Measurements from ENCODE around the gene ASAP3.

ASAP3 gene

GRCh38 chr1:23444596-23445390, 39.2 kb downstream of the ASAP3 start:
- Histone ChIP-seq H4K8ac (ENCODE audit: low read length) (peak overlapping the region; percentile 51), H3K23ac (ENCODE audit: low read length in 2 of 2) (no peak overlapping the region), H3K27ac (ENCODE audit: low read length, poor library complexity, severe bottlenecking) (no peak overlapping the region), H4K91ac (ENCODE audit: low read length) (peak overlapping the region; percentile 35), H2BK15ac (ENCODE audit: low read depth, poor library complexity, severe bottlenecking) (no peak overlapping the region), H3K4me1 (ENCODE audit: control insufficient read depth, insufficient read depth, low read depth, low read length) (peaks cover under 1% of the 10 kb centered on the region), H3K27me3 (ENCODE audit: control insufficient read depth in 1 of 2, insufficient read depth in 1 of 2, low read length in 2 of 2) (no peaks in the 10 kb centered on the region), H3K36me3 (ENCODE audit: control insufficient read depth in 1 of 2, insufficient read depth in 2 of 2, low read depth in 1 of 2, low read length in 2 of 2) (peaks cover 25 to 54% of the 10 kb centered on the region in 2 experiments), H3K79me1 (replicated peaks; ENCODE audit: low read length, poor library complexity, severe bottlenecking) (no peaks in the 10 kb centered on the region), H3K18ac (ENCODE audit: low read depth in 1 of 2, low read length in 2 of 2) (peak overlapping the region; percentile 63 to 64), H2BK120ac (ENCODE audit: low read depth, low read length) (peak overlapping the region; percentile 21), H3K9ac (ENCODE audit: low read length) (peak overlapping the region; percentile 89), H3K4me2 (ENCODE audit: low read length, poor library complexity, severe bottlenecking) (no peak overlapping the region), H2BK5ac (ENCODE audit: low read depth, low read length, poor library complexity, severe bottlenecking) (no peak overlapping the region), H3K9me3 (ENCODE audit: control insufficient read depth, low read length) (no peaks in the 10 kb centered on the region), H3K4ac (ENCODE audit: low read depth in 1 of 2, low read length in 2 of 2) (peak overlapping the region in 1 of 2 experiments; percentile 57), H2BK12ac (ENCODE audit: low read length in 2 of 2) (peak overlapping the region in 1 of 2 experiments; percentile 6), H2AFZ (ENCODE audit: low read depth, low read length) (no peak overlapping the region), H3K14ac (ENCODE audit: low read length in 2 of 2) (peak overlapping the region in 1 of 2 experiments; percentile 40), H3K4me3 (ENCODE audit: insufficient read depth in 1 of 2, low read depth in 1 of 2, low read length in 2 of 2) (peak overlapping the region in 1 of 2 experiments; percentile 73), H2AK5ac (ENCODE audit: low read length, severe bottlenecking) (no peak overlapping the region)
- DNase-seq: no peak
- WGBS: 93% methylated on average over 4 of the region's 4 CpGs

GRCh38 chr1:23444104-23444533, 39.9 kb downstream of the ASAP3 start:
- Histone ChIP-seq H2BK120ac (ENCODE audit: low read depth, low read length) (peak overlapping the region; percentile 21), H3K14ac (ENCODE audit: low read length in 2 of 2) (peak overlapping the region in 1 of 2 experiments; percentile 40), H2BK12ac (ENCODE audit: low read length in 2 of 2) (no peak overlapping the region), H2AFZ (ENCODE audit: low read depth, low read length) (no peak overlapping the region), H3K9ac (ENCODE audit: low read length) (peak overlapping the region; percentile 89), H3K23ac (ENCODE audit: low read length in 2 of 2) (no peak overlapping the region), H3K18ac (ENCODE audit: low read depth in 1 of 2, low read length in 2 of 2) (peak overlapping the region; percentile 63 to 64), H3K4ac (ENCODE audit: low read depth in 1 of 2, low read length in 2 of 2) (peak overlapping the region in 1 of 2 experiments; percentile 57), H3K27me3 (ENCODE audit: control insufficient read depth in 1 of 2, insufficient read depth in 1 of 2, low read length in 2 of 2) (no peaks in the 10 kb centered on the region), H3K4me2 (ENCODE audit: low read length, poor library complexity, severe bottlenecking) (no peak overlapping the region), H2BK15ac (ENCODE audit: low read depth, poor library complexity, severe bottlenecking) (no peak overlapping the region), H3K4me1 (ENCODE audit: control insufficient read depth, insufficient read depth, low read depth, low read length) (no peaks in the 10 kb centered on the region), H2BK5ac (ENCODE audit: low read depth, low read length, poor library complexity, severe bottlenecking) (no peak overlapping the region), H4K8ac (ENCODE audit: low read length) (peak overlapping the region; percentile 42), H3K27ac (ENCODE audit: low read length, poor library complexity, severe bottlenecking) (no peak overlapping the region), H3K9me3 (ENCODE audit: control insufficient read depth, low read length) (no peaks in the 10 kb centered on the region), H2AK5ac (ENCODE audit: low read length, severe bottlenecking) (no peak overlapping the region), H3K4me3 (ENCODE audit: insufficient read depth in 1 of 2, low read depth in 1 of 2, low read length in 2 of 2) (peak overlapping the region in 1 of 2 experiments; percentile 73), H4K91ac (ENCODE audit: low read length) (no peak overlapping the region), H3K79me1 (replicated peaks; ENCODE audit: low read length, poor library complexity, severe bottlenecking) (no peaks in the 10 kb centered on the region), H3K36me3 (ENCODE audit: control insufficient read depth in 1 of 2, insufficient read depth in 2 of 2, low read depth in 1 of 2, low read length in 2 of 2) (peaks cover 25 to 54% of the 10 kb centered on the region in 2 experiments)
- DNase-seq: peak; percentile 94
- WGBS: 100% methylated on average over 2 of the region's 4 CpGs

DNA sequence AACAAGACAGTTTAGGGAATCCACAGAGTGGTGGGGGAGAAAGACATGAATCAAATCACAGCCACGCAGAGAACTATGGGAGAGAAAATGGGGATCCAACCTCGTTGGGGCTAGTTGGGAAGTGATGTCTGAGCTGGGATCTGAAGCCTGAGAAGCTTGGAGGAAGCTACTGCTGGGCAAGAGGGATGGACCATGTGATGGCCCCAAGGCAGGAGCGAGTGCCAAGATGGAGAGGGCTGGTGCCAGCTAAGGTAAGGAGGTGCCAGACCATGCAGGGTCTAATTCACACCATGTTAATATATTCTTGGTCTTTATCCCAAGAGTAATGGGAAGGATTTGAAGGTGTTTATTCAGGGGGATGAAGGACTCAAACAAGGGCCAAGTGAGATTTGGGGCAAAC, 41.2 kb downstream of the ASAP3 start:
- H3K4me1 ChIP-seq (ENCODE audit: control insufficient read depth, insufficient read depth, low read depth, low read length): no peaks in the 10 kb centered on the region

GRCh38 chr1:23441446-23442148, 42.4 kb downstream of the ASAP3 start:
- H2BK12ac ChIP-seq (ENCODE audit: low read length in 2 of 2): no peak overlapping the region
- no peak overlapping the region for H2BK120ac ChIP-seq (ENCODE audit: low read depth, low read length)
- H3K4ac ChIP-seq (ENCODE audit: low read depth in 1 of 2, low read length in 2 of 2): no peak overlapping the region
- H4K91ac ChIP-seq (ENCODE audit: low read length): no peak overlapping the region
- H2AFZ ChIP-seq (ENCODE audit: low read depth, low read length): no peak overlapping the region
- no peak overlapping the region for H3K27ac ChIP-seq (ENCODE audit: low read length, poor library complexity, severe bottlenecking)
- H3K36me3 ChIP-seq (ENCODE audit: control insufficient read depth in 1 of 2, insufficient read depth in 2 of 2, low read depth in 1 of 2, low read length in 2 of 2): peaks cover 39 to 57% of the 10 kb centered on the region in 2 experiments
- H3K18ac ChIP-seq (ENCODE audit: low read depth in 1 of 2, low read length in 2 of 2): no peak overlapping the region
- no peak overlapping the region for H2BK5ac ChIP-seq (ENCODE audit: low read depth, low read length, poor library complexity, severe bottlenecking)
- H3K9me3 ChIP-seq (ENCODE audit: control insufficient read depth, low read length): no peaks in the 10 kb centered on the region
- no peak overlapping the region for H3K4me3 ChIP-seq (ENCODE audit: insufficient read depth in 1 of 2, low read depth in 1 of 2, low read length in 2 of 2)
- H3K79me1 ChIP-seq (replicated peaks; ENCODE audit: low read length, poor library complexity, severe bottlenecking): no peaks in the 10 kb centered on the region
- no peak overlapping the region for H3K23ac ChIP-seq (ENCODE audit: low read length in 2 of 2)
- H2AK5ac ChIP-seq (ENCODE audit: low read length, severe bottlenecking): no peak overlapping the region
- no peaks in the 10 kb centered on the region for H3K27me3 ChIP-seq (ENCODE audit: control insufficient read depth in 1 of 2, insufficient read depth in 1 of 2, low read length in 2 of 2)
- no peak overlapping the region for H3K9ac ChIP-seq (ENCODE audit: low read length)
- no peak overlapping the region for H2BK15ac ChIP-seq (ENCODE audit: low read depth, poor library complexity, severe bottlenecking)
- H3K4me1 ChIP-seq (ENCODE audit: control insufficient read depth, insufficient read depth, low read depth, low read length): no peaks in the 10 kb centered on the region
- 95% methylated on average over 8 of the region's 8 CpGs for WGBS
- no peak for DNase-seq
- H3K14ac ChIP-seq (ENCODE audit: low read length in 2 of 2): no peak overlapping the region
- H3K4me2 ChIP-seq (ENCODE audit: low read length, poor library complexity, severe bottlenecking): no peak overlapping the region
- H4K8ac ChIP-seq (ENCODE audit: low read length): no peak overlapping the region

More for the DNA sequence above, 41.2 kb downstream of the ASAP3 start:
- Histone ChIP-seq H4K8ac (ENCODE audit: low read length) (no peak overlapping the region), H3K14ac (ENCODE audit: low read length in 2 of 2) (no peak overlapping the region), H3K4me2 (ENCODE audit: low read length, poor library complexity, severe bottlenecking) (no peak overlapping the region), H3K36me3 (ENCODE audit: control insufficient read depth in 1 of 2, insufficient read depth in 2 of 2, low read depth in 1 of 2, low read length in 2 of 2) (peaks cover 32 to 58% of the 10 kb centered on the region in 2 experiments), H3K27ac (ENCODE audit: low read length, poor library complexity, severe bottlenecking) (no peak overlapping the region), H3K4ac (ENCODE audit: low read depth in 1 of 2, low read length in 2 of 2) (no peak overlapping the region), H3K18ac (ENCODE audit: low read depth in 1 of 2, low read length in 2 of 2) (no peak overlapping the region), H3K27me3 (ENCODE audit: control insufficient read depth in 1 of 2, insufficient read depth in 1 of 2, low read length in 2 of 2) (no peaks in the 10 kb centered on the region), H3K4me3 (ENCODE audit: insufficient read depth in 1 of 2, low read depth in 1 of 2, low read length in 2 of 2) (no peak overlapping the region), H2AK5ac (ENCODE audit: low read length, severe bottlenecking) (no peak overlapping the region), H3K79me1 (replicated peaks; ENCODE audit: low read length, poor library complexity, severe bottlenecking) (no peaks in the 10 kb centered on the region), H2BK120ac (ENCODE audit: low read depth, low read length) (no peak overlapping the region), H4K91ac (ENCODE audit: low read length) (no peak overlapping the region), H2BK5ac (ENCODE audit: low read depth, low read length, poor library complexity, severe bottlenecking) (no peak overlapping the region), H3K9ac (ENCODE audit: low read length) (no peak overlapping the region), H2BK12ac (ENCODE audit: low read length in 2 of 2) (no peak overlapping the region), H3K23ac (ENCODE audit: low read length in 2 of 2) (no peak overlapping the region), H2BK15ac (ENCODE audit: low read depth, poor library complexity, severe bottlenecking) (no peak overlapping the region), H3K9me3 (ENCODE audit: control insufficient read depth, low read length) (no peaks in the 10 kb centered on the region), H2AFZ (ENCODE audit: low read depth, low read length) (no peak overlapping the region)
- WGBS: 98% methylated on average over 3 of the region's 3 CpGs
- no peak for DNase-seq

Data from mesenchymal stem cell (in vitro differentiated cells and primary cell).